GM21515 (cell line): ENCODE data around the gene DTD2.
A peak's percentile ranks its signal among the peaks of the same experiment; 100 is the strongest.
"Not testable (repeated sequence)": the region's sequence is repeated elsewhere in the genome, so short reads cannot be mapped to it uniquely, and the experiment has no call there.

ENCODE experiments used
- ATAC-seq: cut with Tn5 transposase; IDR thresholded peaks from one replicate; pipeline ENCODE4 v1.9.1; 2021; ENCODE audit not compliant: unreplicated experiment

Gene DTD2

DNA sequence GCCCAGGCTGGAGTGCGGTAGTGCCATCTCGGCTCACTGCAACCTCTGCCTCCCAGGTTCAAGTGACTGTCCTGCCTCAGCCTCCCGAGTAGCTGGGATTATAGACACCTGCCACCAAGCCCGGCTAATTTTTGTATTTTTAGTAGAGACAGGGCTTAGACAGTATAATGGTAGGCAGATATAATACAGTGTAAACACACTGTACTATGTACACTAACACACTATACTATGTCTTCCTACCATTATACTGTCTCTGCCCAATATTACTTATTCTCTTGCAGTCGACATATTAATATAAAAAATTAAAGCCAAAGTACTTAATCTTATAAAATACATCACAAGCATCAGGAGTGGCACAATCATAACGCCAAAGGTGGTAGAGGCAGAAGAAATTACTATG lies 15.0 kb downstream of the DTD2 start:
- ATAC-seq: no peak

DNA sequence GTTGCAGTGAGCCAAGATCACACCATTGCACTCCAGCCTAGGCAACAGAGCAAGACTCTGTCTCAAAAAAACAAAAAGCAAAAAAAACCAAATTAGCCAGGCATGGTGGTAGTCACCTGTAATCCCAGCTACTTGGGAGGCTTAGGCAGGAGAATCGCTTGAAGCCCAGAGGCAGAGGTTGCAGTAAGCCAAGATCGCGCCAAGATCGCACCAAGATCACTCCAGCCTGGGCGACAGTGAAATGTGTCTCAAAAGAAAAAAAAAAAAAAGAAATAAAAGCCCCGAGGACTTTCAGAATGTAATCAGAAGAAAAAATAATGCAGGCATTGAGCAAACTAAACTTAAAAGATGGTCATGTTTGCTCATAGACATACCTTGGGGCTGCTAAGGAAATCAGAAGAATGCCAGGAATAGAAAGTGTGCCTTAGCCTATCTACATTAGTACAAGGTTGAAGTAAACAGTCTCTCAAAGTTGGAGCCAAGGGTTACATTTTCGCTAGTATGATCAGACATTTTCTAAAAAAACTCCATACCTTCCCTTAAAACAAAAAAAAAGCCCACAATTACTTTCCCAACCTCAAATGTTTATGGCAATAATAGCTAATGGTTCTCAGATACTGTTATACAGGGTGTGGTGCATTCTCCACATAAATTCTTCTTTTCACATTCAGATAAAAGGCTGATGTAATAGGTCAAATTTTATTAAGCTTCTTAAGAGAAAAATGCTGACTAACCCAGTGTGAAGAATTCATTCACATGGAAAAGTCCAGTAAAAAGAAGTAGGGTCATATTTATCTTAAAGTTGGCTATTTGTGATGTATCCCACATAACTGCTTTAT lies 15.8 kb downstream of the DTD2 start:
- ATAC-seq: no peak

DNA sequence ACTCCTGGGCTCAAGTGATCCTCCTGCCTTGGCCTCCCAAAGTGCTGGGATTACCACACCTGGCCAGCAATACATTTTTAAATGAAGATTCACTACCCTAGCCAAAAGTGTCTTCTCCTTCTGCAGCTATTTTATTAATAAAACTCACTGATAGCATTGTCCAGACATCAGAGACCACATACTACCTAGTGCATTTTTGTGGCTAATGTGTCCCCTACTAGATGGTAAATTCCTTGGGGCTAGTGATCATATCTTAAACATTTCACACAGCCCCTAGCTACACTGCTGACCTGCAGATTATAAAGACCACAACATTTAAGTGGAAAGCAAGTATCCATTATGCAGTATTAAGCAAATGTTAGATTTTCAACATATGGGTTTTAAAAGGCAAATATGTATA lies 17.0 kb downstream of the DTD2 start:
- no peak for ATAC-seq

DNA sequence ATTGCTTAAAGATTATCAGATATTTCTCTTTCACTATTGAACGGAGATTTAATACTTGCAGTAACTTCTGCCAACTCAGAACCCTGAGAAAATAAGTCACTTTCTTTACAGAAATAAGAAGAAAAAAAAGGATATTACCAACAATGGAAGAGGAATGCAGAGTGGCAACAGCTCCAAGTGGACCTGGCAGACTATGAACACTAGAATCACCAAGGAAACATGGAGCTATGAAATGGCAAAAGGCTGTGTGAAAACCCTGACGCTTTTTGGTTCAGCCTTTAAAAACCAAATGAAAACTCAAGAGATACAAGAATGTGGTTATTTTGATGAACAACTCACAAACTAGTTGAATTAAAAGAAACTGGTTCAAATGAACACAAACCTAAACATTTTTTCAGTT lies 17.7 kb downstream of the DTD2 start:
- ATAC-seq: no peak

DNA sequence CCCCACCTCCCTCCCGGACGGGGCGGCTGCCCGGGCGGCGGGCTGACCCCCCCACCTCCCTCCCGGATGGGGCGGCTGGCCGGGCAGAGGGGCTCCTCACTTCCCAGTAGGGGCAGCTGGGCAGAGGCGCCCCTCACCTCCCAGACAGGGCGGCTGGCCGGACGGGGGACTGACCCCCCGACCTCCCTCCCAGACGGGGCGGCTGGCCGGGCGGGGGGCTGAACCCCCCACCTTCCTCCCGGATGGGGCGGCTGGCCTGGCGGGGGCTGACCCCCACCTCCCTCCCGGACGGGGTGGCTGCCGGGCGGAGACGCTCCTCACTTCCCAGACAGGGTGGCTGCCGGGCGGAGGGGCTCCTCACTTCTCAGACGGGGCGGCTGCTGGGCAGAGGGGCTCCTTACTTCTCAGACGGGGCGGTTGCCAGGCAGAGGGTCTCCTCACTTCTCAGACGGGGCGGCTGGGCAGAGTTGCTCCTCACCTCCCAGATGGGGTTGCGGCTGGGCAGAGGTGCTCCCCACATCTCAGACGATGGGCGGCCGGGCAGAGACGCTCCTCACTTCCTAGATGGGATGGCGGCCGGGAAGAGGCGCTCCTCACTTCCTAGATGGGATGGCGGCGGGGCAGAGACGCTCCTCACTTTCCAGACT lies 20.1 kb downstream of the DTD2 start:
- not testable (repeated sequence) for ATAC-seq

DNA sequence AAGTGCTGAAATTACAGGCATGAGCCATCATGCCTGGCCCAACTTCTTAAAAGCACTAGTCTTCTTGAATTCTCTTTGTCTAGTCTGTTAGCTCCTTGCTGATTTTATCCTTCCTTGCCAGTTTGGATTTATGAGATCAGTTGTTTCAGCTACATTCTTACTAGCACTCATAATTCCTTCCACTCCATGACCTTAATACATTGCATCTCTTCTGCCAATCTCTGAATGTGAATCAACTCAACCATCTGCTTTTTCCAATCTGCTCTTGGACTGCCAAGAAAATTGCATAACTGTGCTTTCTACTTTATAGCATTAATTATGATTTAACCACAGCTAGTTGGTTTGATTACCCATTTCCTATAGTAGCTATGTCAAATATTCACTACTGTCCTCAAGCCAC lies 22.0 kb downstream of the DTD2 start:
- ATAC-seq: no peak

DNA sequence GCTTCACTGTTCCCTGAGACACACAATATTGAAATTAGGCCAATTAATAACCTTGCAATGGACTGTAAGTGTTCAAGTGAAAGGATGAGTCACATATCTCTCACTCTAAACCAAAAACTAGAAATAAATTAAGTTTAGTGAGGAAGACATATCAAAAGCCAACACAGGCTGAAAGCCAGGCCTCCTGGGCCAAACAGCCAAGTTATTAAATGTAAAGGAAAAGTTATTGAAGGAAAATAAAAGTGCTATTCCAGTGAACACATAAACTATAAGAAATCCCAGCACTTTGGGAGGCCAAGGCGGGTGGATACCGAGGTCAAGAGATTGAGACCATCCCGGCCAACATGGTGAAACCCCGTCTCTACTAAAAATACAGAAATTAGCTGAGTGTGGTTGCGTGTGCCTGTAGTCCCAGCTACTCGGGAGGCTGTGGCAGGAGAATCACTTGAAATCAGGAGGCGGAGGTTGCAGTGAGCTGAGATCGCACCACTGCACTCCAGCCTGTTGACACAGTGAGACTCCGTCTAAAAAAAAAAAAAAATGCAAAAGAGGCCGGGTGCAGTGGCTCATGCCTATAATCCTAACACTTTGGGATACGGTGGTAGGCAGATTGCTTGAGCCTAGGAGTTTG lies 26.6 kb downstream of the DTD2 start:
- no peak for ATAC-seq

DNA sequence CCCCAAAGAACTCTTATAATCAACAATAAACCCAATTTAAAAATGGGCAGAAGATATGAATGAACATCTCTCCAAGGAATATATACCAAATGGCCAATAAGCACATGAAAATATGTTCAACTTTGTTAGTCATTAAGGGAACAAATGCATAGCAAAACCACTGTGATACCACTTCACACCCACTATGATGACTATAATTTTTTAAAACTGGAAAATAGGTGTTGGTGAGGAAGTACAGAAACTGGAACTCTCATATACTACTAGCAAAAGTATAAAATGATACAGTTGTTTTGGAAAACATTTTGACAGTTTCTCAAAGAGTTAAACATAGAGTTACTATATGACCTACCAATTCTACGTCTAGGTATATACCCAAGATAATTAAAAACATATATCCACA lies 27.5 kb downstream of the DTD2 start:
- no peak for ATAC-seq

DNA sequence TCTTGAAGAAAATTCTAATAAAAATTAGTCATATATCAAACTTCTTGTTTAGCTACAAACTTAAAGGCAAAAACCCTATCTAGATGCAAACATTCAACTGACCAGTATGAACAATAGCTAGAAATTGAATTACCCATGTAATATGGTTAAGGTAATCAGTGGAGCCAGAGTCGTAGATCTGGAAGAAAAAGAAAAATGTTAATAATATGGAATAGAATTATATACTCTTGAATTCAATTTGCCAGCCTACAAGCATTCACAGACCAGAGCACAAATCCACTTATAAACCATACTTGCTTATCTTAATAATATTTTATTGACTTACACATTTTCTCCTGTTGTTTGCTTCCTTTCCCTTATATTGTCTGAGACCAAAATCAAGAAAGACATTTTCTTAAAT lies 29.3 kb downstream of the DTD2 start:
- no peak for ATAC-seq

DNA sequence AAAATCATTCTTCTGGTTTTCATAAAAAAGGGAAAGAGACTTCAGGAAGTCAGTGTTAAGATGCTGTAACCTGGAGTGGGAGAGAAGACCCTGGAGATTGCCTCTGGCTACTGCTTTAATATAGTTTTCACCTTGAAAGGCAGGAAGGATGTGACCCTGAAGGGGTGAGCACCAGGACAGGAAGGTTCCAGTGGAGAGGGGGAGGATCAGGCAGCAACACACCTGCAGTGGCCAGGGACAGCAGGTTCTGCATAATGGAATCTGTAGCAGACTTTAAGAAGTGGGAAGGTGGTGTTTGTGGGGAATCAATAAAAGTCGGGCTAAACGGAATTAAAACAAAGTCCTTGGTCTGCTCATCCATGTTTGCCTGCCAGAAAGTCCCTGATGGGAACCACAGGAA lies 30.6 kb downstream of the DTD2 start:
- ATAC-seq: no peak

DNA sequence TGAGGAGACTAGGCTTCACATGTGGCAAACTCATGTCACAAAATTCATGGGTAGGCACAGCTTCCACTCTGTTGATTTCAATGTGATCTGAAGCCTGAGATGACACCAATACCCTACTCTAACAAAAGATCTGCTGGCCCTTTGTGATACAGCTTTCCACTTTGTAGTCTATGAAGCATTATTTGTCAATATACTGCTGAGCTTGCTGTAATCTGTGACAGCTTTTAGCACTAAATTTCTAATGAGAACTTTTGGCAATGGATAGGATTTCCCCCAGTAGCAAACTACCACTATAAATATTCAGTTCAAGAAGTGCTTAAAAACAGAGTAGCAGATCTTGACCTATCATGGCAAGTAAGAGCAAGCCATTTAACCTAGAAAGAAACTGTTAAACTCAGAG lies 31.4 kb downstream of the DTD2 start:
- ATAC-seq: no peak

DNA sequence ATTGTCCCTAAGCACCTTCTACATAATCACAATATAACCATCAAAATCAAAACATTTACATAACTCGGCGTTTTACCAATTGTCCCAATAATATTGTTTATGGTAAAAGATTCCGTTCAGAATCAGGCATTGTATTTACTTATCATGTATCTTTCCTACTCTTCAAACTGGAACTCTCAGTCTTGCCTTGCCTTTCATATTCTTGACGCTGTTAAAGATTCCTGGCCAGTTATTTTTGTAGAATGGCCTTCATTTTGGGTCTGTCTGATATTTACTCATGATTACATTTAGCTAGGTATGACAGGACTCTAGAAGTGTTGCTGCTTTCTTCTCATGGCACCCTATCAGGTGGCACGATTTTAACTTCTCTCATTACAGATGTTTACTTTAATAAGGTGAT lies 36.1 kb downstream of the DTD2 start:
- no peak for ATAC-seq

DNA sequence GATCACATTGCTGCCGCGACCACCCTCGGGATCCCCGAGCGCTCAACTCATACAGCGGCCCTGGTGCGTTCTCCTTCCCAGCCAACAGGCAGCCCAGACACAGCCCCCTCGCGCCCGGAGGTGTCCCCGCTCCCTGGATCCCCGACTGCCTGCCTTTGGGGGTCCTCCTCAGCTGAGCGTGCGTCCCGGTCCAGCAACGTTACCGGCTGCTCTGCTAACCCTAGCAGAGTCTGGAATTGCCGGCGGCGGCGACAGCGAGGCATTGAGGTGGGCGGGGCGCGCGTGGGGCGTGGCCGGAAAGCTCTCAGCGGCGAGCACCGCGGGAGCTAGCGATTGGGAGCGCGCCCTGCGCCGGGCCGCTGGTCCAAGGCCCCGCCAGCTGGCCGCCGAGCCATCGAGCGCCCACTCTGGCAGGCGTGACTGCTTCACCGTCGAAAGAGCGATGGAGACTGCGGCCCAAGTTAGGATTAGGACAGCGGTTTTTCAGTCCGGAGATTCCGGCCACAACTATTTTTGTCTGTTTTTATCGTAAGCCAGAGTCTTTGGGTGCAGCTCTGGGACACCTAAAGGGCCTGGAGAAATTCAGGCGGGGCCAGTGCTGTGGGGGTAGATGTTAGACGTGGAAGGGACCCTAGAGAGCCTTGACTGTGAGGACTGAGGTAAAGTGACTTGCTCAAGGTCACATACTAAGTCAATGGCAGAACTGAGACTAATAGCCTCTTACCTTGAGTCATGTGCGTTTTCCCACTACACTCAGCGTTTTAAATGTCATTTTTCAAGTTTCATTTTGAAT lies 36.8 kb downstream of the DTD2 start, which contains the start of gene HEATR5A:
Gene HEATR5A (minus strand): TSS at position 232 of the 793 bp plus-strand sequence. CDS start 17,575 bp downstream, outside the sequence.
- ATAC-seq: peak; percentile 97

DNA sequence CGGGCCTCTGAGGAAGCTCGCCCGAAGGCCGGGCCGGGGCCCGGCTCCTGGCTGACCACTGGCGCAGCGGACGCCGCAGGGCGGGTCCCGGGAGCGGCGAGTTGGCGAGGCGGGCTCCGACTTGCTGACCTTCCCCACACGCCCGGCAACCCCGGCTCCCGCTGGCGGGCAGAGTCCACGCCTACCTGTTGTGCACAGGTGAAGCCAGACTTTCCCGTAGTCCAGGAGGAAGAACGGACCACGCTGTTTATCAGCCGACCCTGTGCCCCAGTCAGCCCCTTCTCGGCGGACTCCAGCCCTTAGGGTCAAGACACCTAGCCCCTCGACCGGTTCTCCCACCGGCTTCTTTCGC lies 37.4 kb downstream of the DTD2 start:
- peak; percentile 28 for ATAC-seq

DNA sequence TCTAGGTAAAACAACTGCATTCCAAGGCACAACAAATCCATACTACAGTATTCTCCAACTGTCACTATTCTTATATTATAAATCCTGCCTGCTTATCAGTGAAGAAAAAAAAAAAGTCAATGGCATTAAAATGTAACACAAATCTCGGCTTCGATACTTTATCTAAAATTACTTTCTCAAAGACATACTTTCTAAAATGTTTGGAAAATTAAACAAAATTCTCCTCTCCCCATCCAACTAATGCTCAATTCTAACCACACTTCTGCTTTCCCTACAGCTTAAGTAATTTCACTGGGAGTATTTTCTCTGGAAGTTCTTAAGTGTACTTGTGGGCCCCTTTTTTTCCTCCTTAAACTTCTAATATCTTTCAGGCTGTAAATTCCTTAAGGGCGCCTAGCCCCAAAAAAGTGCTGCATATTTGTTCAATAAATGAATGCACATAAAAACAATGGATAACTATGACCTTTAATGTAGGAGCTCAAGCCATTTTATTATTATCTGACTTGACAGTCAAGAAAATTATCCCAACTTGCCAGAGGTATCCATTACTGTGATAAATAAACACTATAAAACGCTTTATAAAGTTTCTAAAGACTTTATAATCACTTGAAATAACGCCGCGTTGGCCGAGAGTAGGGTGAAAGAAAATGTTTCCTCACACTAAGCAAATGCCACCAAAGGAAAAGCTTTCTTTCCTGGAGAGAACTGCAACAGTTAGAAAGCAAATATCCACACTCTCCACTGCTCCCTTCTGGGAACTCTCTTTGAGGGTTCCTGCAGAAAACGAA lies 37.9 kb downstream of the DTD2 start:
- ATAC-seq: no peak

DNA sequence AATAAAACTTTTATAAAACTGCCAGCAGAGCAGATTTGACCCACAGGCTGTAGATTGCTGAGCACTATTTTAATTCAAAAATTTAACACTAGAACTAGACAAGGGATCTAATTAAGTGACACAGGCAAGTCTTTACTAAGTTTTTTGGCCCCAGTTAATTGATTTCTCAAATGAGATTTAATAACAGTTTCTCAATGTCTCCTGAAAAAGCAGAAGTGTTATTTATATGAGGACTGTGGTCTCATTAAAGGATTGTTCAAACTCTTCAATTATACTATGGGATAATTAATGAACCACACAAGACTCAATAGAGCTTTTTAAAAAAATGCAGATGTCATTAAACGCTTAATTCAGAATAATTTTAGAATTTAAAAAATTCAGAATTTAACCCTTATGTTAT lies 38.9 kb downstream of the DTD2 start:
- no peak for ATAC-seq

DNA sequence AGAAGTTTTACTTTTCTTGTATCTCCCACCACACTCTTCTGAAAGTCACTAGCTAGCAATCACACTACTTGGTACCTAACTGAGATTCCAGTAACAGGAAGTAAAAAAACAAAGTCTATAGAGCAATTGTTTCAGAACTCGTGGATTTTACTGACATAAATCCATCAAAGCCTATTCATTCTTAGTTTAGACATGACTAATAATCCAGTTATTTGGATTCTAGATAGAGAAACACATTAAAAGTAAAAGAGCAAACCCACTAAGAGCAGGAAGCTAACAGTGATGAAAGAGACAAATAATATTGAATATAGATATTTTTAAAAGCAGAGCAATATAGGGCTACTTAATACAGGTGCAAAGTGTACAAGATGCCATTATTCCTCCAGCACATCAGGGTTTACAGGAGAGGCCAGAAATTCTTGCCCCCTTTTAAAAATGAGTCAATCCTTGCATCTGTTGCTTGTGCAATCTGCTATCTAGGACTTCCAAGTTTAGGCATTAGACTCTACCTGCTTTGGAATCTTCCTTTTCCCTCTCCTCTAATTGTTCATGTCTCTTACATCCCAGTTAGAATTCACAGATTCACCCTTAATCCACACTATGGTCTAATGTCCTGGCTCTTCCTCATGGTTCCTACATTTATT lies 43.0 kb downstream of the DTD2 start:
- ATAC-seq: no peak

DNA sequence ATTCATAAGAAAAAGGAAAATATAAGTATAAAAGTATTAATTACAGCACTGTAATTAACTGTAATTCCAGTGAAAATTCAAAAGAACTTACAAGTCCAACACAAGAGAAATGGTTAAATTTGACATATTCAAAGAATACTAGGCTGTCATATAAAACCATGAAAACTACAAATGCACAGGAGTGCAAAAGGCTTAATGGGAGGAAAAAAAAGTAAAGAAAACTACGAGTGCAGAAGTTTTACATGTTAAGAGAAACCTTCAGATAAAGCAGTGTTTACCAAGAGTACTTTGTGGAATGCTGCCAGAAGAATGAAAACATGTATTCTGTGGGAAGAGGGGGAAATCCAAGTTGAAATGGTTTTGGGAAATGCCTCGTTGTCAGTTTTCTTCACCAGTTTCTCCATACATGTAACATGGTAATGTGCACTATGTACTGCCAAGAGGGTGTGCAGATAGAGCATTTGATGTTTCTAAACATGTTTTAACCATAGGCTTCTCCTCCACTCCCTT lies 46.0 kb downstream of the DTD2 start:
- ATAC-seq: no peak

DNA sequence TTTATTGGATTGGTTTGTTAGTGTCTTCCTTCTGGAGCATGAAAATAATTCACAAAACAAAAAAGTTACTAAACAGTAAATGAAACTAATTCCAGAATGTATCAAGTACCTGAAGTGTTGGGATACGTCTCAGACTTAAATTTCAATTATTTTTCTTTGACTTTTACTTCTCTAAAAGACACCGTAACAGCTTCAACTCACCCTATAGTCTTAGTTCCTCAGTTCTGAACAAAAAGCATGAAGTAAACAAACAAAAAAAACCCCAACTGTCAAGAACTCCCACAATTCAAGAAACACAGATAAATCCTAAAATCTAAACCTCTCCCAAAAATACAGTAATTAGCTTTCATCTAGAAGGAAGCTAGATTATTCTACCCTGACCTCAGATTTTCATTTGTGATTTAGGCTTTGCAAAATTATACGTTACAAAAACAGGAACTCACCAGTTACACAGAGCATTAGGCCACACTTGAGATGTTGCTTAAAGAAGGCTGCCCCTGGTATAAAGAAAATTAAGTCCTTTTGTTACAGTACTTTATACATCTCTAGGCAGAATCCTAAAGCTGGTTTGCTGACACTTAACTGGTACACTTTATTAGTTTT lies 47.2 kb downstream of the DTD2 start:
- ATAC-seq: no peak
